SK-N-SH (cell line): Measurements from ENCODE around the gene INHBE.

Source experiments
- FOXJ3 ChIP-seq: sonication (generic); formaldehyde crosslinking; IDR thresholded peaks from 2 replicates; pipeline ENCODE4 v1.5.1; 2020; ENCODE audit warnings: mild to moderate bottlenecking, missing genetic modification reagents
- FOXM1 ChIP-seq: IDR thresholded peaks from 2 replicates; pipeline ENCODE4 v1.4.0; 2012; ENCODE audit warnings: low read depth, mild to moderate bottlenecking
- GABPA ChIP-seq: IDR thresholded peaks from 2 replicates; pipeline ENCODE4 v1.4.0; 2012; ENCODE audit warnings: low read depth, mild to moderate bottlenecking
- MAX ChIP-seq: IDR thresholded peaks from 2 replicates; pipeline ENCODE4 v1.4.0; 2012; ENCODE audit warnings: low read depth
- RAD21 ChIP-seq: IDR thresholded peaks from 2 replicates; pipeline ENCODE4 v1.6.1; 2012; ENCODE audit warnings: mild to moderate bottlenecking, low read length
- TEAD4 ChIP-seq: IDR thresholded peaks from 2 replicates; pipeline ENCODE4 v1.4.0; 2012; ENCODE audit warnings: mild to moderate bottlenecking, borderline replicate concordance; ENCODE audit not compliant: insufficient read depth
- TF ChIP-seq, protein P1 (sequence below): IDR thresholded peaks from 2 replicates; pipeline ENCODE4 v1.4.0; 2012; ENCODE audit warnings: low read depth, borderline replicate concordance
- TF ChIP-seq, protein P2 (sequence below): fragments of 200-600 bp; sonication (generic); IDR thresholded peaks from 2 replicates; pipeline ENCODE4 v1.6.1; 2017; ENCODE audit warnings: antibody characterized with exemption, mild to moderate bottlenecking, moderate library complexity
- TF ChIP-seq, protein P3 (sequence below): IDR thresholded peaks from 2 replicates; pipeline ENCODE4 v1.4.0; 2012; ENCODE audit warnings: low read depth, borderline replicate concordance
- TF ChIP-seq, protein P4 (sequence below): fragments of 150-350 bp; IDR thresholded peaks from 2 replicates; pipeline ENCODE4 v1.6.1; 2017; ENCODE audit warnings: antibody characterized with exemption, low read length, low read depth, borderline replicate concordance

DNA sequence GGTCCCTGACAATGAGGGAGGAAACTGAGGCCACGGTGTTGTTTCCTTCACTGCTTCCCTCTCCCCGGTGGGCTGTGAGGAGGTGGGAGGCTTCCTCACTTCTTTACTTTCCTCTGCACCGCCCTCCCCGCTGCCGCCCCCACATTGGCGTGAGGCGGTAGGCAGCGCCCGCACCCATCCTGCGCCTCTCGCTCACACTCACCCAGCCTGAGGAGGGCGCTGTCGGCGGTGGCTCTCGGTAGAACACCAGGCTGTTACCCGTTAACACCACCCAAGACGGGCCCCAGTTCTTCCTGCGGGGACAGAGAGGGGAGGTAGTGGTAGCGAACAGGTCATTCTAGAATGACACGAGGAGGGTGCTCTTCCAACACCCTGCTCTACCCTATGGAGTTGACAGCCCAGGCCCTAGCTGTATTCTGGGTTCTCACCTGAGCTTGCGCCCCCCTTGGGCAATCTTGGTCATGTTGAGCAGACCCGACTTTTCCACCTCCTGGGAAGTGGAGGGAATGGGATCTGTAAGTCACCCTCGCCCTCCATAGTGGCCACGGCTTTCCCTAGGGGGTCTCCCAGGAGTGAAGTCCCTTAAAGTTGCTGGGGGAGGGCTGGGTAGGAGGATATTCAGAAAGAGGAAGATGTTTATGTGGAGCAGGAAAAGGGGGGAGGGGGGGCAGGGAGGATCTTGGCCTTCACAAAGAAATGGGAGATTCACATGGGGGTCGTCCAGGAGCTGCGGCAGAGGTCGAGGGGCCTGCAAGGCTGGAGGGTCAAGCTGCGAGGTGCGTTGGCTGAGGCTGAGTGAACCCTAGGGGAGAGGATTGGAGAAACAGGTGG lies 21.3 kb downstream of the INHBE start:
- TF ChIP-seq FOXM1 (no peak), FOXJ3 (no peak), TEAD4 (no peak), GABPA (no peak), MAX (no peak), RAD21 (no peak)
- TF ChIP-seq, protein P1, sequence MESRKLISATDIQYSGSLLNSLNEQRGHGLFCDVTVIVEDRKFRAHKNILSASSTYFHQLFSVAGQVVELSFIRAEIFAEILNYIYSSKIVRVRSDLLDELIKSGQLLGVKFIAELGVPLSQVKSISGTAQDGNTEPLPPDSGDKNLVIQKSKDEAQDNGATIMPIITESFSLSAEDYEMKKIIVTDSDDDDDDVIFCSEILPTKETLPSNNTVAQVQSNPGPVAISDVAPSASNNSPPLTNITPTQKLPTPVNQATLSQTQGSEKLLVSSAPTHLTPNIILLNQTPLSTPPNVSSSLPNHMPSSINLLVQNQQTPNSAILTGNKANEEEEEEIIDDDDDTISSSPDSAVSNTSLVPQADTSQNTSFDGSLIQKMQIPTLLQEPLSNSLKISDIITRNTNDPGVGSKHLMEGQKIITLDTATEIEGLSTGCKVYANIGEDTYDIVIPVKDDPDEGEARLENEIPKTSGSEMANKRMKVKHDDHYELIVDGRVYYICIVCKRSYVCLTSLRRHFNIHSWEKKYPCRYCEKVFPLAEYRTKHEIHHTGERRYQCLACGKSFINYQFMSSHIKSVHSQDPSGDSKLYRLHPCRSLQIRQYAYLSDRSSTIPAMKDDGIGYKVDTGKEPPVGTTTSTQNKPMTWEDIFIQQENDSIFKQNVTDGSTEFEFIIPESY = no peak
- TF ChIP-seq, protein P2, sequence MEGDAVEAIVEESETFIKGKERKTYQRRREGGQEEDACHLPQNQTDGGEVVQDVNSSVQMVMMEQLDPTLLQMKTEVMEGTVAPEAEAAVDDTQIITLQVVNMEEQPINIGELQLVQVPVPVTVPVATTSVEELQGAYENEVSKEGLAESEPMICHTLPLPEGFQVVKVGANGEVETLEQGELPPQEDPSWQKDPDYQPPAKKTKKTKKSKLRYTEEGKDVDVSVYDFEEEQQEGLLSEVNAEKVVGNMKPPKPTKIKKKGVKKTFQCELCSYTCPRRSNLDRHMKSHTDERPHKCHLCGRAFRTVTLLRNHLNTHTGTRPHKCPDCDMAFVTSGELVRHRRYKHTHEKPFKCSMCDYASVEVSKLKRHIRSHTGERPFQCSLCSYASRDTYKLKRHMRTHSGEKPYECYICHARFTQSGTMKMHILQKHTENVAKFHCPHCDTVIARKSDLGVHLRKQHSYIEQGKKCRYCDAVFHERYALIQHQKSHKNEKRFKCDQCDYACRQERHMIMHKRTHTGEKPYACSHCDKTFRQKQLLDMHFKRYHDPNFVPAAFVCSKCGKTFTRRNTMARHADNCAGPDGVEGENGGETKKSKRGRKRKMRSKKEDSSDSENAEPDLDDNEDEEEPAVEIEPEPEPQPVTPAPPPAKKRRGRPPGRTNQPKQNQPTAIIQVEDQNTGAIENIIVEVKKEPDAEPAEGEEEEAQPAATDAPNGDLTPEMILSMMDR = peak; percentile 32
- TF ChIP-seq, protein P3, sequence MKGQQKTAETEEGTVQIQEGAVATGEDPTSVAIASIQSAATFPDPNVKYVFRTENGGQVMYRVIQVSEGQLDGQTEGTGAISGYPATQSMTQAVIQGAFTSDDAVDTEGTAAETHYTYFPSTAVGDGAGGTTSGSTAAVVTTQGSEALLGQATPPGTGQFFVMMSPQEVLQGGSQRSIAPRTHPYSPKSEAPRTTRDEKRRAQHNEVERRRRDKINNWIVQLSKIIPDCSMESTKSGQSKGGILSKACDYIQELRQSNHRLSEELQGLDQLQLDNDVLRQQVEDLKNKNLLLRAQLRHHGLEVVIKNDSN = no peak
- TF ChIP-seq, protein P4, sequence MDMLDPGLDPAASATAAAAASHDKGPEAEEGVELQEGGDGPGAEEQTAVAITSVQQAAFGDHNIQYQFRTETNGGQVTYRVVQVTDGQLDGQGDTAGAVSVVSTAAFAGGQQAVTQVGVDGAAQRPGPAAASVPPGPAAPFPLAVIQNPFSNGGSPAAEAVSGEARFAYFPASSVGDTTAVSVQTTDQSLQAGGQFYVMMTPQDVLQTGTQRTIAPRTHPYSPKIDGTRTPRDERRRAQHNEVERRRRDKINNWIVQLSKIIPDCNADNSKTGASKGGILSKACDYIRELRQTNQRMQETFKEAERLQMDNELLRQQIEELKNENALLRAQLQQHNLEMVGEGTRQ = no peak
